ENCODE results near the gene KLF13.

DNA sequence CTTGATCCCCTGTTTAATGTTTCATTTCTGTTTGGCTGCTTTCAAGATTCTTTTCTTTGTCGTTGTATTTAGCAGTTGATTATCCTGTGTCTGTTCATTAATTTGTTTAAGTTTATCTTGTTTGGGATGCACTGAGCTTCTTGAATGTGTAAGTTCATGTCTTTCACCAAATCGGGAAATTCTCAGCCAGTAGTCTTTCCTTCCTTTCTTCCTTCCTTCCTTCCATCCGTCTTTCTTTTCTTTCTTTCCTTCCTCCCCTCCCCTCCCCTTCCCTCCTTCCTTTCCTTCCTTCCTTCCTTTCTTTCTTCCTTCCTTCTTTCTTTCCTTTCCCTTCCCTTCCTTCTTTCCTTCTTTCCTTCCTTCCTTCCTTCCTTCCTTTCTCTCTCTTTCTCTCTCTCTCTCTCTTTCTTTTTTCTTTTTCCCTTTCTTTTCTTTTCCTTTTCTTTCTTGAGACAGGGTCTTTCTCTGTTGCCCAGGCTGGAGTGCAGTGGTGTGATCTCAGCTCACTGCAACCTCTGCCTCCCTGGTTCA is 35.5 kb upstream of the KLF13 start:
- TF ChIP-seq POLR2A (IDR thresholded peaks at IDR 0.05): no peak
- TF ChIP-seq, protein P1, sequence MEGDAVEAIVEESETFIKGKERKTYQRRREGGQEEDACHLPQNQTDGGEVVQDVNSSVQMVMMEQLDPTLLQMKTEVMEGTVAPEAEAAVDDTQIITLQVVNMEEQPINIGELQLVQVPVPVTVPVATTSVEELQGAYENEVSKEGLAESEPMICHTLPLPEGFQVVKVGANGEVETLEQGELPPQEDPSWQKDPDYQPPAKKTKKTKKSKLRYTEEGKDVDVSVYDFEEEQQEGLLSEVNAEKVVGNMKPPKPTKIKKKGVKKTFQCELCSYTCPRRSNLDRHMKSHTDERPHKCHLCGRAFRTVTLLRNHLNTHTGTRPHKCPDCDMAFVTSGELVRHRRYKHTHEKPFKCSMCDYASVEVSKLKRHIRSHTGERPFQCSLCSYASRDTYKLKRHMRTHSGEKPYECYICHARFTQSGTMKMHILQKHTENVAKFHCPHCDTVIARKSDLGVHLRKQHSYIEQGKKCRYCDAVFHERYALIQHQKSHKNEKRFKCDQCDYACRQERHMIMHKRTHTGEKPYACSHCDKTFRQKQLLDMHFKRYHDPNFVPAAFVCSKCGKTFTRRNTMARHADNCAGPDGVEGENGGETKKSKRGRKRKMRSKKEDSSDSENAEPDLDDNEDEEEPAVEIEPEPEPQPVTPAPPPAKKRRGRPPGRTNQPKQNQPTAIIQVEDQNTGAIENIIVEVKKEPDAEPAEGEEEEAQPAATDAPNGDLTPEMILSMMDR (IDR thresholded peaks at IDR 0.05): no peak
